ENCODE results near the gene AKAP3.
A peak's percentile ranks its signal among the peaks of the same experiment; 100 is the strongest.

AKAP3 gene

GRCh38 chr12:4591180-4591687 is 57.6 kb downstream of the AKAP3 start:
- no peak for FAIRE-seq

DNA sequence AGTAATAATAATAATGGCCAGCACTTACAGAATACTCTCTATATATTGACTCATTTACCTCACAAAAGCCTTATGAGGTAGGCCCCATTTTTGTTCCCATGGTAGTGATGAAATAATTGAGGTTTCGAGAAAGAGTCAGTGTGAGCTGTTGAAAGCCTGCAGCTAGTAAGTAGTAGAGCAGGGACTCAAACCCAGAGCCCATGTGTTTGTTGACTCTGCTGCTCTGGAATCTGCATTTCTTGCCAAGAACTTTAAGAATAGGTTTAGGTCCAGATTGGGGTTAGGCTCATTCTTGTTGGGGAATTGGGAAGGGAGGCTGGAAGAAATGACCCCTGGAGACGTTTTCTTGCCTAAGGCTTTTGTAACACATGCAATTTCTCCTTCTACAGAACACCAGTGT is 58.9 kb downstream of the AKAP3 start:
- no peak for FAIRE-seq

DNA sequence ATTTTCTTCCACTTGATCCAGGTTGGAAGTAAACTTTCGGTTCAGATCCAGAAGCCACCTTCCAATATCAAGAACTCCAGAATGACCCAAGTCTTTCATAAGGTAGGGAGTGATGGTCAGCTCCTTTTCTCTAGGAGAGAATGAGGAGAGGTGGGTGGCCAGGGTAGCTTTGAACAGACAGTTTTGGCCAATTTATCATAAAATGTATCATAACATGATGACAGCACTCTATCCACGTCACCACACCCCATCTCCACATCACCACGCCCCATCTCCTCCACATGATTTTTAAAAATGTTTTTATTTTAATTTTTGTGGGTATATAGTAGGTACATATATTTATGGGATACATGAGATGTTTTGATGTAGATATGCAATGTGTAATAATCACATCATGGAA is 59.9 kb downstream of the AKAP3 start:
- no peak for FAIRE-seq

GRCh38 chr12:4587108-4587507 is 61.7 kb downstream of the AKAP3 start:
- FAIRE-seq, result no peak

GRCh38 chr12:4586500-4586899 is 62.4 kb downstream of the AKAP3 start:
- FAIRE-seq, result no peak

- FAIRE-seq, result no peak
Observed at GRCh38 chr12:4584896-4585295, 64.0 kb downstream of the AKAP3 start.

- no peak for FAIRE-seq
Observed at GRCh38 chr12:4584281-4584680, 64.6 kb downstream of the AKAP3 start.

DNA sequence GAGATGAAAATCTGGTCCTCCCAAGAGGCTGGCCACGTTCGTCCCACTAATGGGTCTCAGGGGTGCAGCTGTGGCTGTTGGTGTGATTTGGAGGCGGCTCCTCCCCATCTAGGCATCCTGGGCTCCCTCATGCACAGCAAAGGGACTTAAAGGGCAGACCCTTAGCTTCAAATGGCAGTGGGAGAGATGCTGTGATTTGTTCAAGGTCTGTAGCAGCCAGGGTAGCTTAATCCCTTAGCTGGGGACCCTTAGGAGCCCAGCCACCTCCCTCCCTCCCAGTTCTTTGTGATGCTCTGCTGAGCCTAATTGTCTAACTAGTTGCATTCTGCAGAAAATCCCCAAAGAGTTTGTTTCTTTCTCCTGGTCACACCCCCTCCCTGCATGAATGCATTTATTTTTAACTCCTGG is 68.6 kb downstream of the AKAP3 start:
- no peak for FAIRE-seq

DNA sequence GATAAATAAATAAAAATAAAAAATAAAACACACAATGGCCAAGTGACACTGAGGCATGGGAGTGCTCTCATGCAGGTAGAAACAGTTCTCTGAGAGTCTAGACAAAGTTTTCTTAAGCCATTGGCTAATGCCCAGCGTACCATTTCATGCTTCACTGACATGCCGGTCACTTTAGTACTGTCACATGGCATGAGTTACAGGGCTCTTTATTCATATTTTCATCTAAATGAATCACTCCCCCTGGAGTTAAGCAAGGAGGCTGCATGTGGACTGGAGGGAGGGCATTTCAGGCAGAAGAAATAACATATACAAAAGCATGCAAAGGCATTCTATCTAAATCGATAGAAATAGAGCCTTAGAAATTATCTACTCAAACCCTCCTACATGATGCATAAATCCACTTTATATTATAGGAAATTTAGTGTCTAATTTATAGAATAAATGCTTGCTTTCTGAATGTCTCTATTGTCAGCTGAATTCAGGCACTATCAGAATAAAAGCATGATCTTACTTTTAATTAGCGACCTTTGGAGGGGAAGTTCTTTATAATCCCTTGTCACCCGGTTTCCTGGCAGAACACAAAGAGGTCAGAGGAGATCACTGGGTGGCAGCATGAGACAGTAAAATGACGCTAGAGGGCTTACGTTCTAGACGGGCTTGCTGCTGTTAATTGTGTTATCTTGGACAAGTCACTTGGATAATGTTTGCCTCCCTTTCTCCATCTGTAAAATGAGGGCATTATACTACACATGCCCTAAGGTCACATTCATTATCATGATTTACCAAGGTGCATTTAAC is 69.3 kb downstream of the AKAP3 start:
- no peak for FAIRE-seq

DNA sequence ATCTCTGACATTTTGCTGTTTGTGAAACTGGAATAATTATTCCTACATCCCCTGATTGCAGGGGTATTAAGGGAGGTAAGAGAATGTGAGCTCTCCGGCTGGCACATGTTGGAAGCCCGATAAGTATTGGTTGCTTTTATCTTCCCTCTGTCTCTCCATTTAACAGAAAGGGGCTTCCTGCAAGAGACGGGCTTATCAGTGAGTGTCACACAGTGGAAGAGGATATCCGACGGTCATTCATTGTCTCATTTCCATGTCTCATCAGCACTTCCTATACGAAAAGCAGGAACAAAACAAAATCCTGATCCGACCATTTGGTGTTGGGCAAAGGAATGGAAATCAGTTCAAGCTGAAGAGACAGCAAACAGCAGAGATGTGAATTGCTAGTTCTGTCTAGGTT is 76.2 kb downstream of the AKAP3 start:
- no peak for FAIRE-seq

GRCh38 chr12:4569261-4569660 is 79.6 kb downstream of the AKAP3 start:
- peak; percentile 48 for FAIRE-seq

GRCh38 chr12:4567073-4567881 is 81.6 kb downstream of the AKAP3 start:
- FAIRE-seq, result no peak

- no peak for FAIRE-seq
Observed at GRCh38 chr12:4566474-4566873, 82.4 kb downstream of the AKAP3 start.

All from A204.1 (cell line).